NCI-H1436 (cell line): ENCODE results near the gene PLBD2.
A peak's percentile ranks its signal among the peaks of the same experiment; 100 is the strongest.

Experiments
- DNase-seq: peaks from one replicate; lab custom pipeline; 2025; lab: John Stamatoyannopoulos, UW

Gene PLBD2

DNA sequence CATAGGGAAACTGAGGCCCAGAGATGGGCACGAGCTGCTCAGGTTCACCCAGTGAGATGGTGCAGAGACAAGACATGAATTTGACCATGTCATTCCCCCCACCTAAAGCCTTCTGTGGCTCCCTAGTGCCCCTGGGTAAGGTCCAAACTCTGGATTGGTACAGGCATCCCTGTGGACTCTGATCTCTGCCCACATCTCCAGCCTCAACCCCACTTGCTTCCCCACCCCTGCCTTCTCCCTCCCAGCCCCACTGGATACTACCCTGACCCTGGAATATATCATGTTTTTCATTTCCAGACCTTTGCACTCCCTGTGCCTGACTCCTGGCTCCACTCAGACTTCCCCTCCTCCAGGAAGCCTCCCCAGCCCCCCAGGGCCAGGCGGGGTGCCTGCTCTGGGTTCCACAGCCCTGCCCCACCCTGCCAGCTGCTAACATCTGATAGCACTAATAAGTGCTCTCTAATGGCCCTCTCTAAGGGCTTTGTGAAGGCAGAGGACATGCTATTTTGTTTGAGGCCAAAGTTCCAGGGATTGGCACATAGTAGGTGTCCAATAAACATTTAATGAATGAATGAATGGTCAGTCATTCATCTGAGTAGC, 62.7 kb downstream of the PLBD2 start:
- no peak for DNase-seq

DNA sequence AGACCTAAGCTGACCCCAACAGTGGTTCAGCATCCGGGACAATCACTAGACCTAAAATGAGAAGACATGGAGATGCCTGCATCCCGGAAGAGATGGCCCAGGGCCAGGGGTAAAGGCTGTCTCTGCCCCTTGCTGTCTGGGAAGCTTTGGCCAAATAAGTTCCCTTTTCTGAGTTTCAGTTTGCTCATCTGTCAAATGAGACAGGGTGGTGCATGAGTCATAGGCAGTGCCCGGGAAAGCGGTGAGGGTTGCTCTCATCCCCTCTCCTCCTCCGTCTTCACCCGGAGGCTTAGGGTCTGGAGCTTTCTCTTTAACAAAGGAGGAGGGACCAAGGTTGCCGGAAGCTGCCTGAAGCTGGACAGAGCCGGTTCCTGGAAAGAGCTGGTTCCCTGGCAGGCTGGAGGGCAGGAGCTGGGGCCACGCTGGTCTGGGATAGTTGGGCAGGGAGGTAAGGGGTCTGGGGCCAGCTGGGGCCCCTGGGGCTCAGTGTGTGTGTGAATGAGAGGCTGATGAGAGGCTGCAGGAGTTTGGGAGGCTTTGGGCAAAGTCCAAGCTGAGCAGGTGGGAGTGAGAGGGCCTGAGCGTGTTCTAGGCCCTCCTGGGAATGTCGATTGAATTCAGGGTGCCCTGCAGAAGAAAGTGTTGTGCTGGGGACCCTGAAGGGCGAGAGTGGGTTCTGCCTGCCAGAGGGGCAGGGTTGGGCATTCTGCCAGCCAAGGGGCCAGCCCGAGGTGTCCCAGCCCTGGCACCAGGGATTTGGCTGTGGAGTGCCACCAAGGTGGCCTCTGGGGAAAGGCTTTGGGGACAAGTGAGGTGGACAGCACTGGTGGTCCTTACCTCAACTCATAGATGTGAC, 63.9 kb downstream of the PLBD2 start, which contains the start of gene SDSL:
Gene SDSL (plus strand): TSS at position 351 of the 856 bp plus-strand sequence. CDS start 5,603 bp downstream, outside the sequence.
- peak; percentile 24 for DNase-seq

DNA sequence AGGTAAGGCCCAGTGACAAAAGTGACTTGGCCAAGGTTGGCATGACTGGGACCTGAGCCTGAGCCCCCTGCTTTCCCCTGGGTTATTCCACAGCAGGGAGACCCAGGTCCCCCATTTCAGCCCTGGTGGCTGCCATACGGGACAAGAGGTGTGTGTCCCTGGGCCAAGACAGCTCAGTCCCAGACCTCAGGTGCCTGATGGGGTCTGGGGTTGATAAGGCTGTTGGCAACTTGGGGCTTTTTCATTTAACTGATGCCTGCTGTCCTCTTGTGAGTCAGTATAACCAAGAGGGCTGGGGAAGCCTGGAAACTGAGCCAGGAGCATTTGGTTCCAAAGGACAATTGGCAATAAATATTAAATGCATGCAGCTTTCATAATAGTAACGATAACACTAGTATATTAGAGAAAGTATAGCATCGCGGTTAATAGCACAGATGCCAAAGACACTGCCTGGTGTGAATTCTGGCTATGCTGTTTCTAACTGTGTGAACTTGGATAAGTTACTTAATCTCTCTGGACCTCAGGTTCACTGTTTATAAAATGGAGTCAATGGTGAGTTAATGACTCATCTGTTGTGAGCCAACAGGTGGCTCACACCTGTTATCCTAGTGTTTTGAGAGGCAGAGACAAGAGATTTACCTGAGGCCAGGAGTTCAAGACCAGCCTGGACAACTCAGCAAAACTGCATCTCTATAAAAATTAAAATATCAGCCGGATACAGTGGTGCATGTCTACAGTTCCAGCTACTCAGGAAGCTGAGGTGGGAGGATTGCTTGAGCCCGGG, 64.7 kb downstream of the PLBD2 start:
- no peak for DNase-seq

DNA sequence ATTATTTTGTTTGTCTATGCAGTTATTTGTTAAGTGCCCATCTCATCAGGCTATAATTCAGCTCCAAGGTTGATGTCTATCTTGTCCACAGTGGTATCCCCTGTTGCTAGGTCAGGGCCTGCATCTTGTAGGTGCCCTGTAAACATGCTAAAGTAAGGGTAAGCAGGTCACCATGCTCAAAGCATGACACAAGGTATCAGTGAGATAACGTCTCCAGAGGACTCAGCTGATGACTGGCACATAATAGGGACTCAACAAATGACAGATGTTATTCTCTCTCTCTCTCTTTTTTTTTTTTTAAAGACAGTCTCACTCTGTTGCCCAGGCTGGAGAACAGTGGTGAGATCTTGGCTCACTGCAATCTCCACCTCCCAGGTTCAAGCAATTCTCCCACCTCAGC, 66.1 kb downstream of the PLBD2 start:
- DNase-seq, result no peak

DNA sequence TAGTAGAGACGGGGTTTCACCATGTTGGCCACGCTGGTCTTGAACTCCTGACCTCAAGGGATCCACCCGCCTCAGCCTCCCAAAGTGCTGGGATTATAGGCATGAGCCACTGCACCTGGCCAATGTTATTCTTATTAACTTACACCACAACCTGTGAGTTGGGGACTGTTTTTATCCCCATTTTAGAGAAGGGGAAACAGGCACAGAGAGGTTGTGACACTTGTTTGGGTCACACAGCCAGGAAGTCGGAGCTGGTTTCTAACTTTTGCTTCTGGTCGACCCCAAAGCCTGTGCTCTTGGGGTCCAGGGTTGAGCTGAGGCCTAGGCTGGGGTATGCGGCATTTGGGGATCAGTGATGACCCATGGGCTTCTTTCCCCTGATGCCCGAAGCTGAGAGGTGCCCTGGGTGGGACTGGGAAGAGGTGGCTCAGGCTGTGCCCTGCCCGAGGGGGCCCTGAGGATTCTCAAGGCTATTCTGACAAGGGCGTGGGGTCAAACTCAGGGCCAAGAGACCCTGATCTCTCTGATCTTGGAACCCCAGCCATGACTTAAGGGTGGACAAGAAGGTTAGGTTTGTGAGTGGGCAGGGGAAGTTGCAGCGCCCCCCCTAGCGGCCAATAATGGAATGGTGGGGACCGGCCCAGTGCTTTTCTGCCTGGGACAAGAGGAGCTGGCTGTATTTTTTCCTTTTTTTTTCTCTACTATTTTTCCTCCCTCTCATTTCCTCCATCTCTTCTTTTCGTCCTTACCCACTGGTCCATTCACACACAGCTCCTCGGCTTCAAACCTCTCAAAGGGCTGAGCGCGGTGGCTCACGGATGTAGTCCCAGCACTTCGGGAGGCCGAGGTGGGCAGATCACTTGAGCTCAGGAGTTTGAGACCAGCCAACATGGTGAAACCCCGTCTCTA, 66.8 kb downstream of the PLBD2 start:
- DNase-seq, result peak; percentile 7

DNA sequence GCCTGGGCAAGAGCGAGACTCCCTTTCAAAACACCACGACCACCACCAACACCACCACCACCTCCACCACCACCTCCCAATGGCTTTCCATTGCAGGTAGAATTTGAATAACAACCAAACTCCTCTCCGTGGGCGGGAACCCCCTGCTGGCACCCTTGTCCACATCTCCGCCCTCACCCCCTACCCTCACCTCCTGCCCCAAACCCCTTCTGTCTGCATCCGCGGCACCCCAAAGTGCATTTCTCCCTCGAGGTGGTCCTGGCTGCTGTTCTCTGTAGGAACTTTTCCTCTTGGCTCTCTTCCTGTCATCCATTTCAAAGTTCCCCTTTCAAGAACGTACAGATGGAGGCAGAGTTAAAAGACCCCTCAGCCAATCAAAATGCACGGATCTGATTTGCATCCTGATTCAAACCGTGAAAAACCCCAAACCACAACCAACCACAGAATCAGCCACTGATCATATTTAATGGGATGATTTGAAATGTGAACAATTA, 67.6 kb downstream of the PLBD2 start:
- no peak for DNase-seq

DNA sequence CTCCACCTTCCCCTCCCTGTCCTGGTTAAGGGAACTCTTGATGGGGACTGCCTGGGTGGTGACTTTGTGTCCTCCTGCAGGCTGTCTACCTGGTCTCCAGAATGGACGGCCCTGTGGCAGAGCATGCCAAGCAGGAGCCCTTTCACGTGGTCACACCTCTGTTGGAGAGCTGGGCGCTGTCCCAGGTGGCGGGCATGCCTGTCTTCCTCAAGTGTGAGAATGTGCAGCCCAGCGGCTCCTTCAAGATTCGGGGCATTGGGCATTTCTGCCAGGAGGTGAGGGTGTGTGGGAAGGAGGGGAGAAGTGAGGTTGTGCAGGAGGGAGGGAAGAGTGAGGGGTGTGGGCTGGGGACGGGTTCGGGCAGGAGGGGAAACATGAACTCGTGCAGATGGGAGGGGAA, 69.5 kb downstream of the PLBD2 start:
- no peak for DNase-seq

DNA sequence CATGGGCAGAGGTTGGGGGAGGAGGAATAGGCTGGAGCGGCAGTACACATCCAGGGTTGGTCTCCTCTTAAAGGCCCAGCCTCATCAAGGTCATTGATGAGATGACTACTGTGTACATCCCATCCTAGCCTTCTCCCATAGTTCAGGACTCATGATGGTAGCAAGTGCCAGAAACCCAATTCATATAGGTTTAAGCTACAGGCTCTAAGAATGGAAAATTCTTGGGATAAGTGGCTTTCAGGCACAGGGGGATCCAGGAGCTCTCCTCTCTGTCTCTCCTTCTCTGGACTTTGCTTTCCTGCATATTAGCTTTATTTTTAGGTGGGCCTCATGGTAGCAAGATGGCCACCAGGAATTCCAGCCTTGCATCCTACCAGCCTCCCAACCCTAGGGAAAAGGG, 70.1 kb downstream of the PLBD2 start:
- DNase-seq, result no peak

DNA sequence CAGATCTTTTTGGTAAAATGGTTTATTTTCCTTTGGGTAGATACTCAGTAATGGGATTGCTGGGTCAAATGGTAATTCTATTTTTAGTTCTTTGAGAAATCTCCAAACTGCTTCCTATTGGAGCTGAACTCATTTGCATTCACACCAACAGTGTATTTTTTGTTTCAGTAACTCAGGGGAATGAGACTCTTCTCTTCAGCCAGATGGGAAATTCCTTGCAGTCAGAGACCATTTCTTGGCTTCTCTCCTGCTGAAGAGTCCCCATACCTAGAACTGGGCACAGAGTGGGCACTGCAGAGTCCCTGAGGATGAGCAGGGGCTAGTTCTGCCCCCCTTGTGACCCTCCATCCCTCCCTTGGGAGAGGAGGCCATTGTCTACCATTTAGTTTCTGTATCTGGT, 74.6 kb downstream of the PLBD2 start:
- DNase-seq, result no peak

DNA sequence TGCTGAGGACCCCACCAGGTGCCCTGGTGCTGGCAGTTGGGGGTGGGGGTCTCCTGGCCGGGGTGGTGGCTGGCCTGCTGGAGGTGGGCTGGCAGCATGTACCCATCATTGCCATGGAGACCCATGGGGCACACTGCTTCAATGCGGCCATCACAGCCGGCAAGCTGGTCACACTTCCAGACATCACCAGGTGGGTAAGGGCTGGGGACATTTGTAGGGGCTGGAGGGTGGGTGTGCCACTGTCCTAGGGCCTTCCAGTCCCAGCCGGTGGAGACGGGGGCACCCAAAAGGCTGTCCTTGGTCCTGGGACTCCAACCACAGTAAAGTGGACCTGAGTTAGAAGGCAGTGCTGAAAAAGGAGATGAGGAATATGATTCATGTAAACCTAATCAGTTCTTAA, 77.0 kb downstream of the PLBD2 start:
- DNase-seq, result no peak

DNA sequence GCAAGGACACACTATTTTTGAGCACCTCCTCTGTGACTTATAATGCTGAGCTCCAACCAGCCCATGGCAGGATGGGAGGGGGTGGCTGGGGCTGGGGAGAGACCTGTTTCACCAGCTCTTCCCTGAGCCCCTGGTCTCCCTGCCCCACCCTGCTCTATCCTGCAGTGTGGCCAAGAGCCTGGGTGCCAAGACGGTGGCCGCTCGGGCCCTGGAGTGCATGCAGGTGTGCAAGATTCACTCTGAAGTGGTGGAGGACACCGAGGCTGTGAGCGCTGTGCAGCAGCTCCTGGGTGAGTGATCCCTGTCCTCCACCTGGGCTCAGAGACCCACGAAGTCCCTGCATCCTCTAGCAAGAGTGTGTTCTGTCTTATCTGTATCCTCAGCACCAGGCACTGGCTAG, 78.2 kb downstream of the PLBD2 start:
- no peak for DNase-seq

DNA sequence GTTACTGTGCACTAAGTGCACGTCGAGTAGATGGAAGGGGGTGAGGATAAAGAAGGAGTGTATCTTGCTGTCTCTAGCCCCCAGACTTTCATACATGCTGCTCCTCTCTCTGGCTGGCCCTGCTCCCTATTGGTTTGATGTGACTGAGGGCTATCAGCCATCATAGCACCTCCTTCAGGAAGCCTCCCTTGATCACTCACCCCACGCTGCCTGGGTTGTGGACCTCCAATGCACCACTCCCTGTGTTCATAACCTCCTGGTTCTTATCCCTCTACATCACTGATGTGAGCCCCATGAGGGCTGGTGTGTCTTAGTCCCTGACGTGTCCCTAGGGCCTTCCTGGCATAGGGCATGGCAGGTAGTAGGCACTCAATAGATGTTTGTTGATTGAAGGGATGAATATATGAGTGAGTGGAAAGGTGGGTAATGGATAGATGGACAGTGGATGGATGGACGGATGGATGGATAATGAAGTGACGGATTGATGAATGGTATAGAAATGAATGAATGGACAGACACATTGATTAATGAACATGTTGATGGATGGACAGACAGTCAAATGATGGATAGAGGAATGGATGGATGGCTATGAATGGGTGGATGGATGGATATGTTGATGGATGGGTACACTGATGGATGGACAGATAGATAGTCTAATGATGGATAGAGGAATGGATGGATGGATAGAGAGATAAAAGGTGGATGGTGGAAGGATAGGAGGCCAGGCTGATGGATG, 78.8 kb downstream of the PLBD2 start:
- DNase-seq, result no peak

DNA sequence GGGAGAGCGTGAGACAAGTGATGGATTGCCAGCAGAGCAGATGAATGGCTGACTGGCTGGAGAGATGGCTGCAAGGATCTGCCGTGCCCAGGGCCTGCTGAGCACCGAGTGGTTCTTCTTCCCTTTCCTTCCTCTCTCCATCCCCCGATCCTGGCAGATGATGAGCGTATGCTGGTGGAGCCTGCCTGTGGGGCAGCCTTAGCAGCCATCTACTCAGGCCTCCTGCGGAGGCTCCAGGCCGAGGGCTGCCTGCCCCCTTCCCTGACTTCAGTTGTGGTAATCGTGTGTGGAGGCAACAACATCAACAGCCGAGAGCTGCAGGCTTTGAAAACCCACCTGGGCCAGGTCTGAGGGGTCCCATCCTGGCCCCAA, 79.3 kb downstream of the PLBD2 start:
- DNase-seq, result no peak

DNA sequence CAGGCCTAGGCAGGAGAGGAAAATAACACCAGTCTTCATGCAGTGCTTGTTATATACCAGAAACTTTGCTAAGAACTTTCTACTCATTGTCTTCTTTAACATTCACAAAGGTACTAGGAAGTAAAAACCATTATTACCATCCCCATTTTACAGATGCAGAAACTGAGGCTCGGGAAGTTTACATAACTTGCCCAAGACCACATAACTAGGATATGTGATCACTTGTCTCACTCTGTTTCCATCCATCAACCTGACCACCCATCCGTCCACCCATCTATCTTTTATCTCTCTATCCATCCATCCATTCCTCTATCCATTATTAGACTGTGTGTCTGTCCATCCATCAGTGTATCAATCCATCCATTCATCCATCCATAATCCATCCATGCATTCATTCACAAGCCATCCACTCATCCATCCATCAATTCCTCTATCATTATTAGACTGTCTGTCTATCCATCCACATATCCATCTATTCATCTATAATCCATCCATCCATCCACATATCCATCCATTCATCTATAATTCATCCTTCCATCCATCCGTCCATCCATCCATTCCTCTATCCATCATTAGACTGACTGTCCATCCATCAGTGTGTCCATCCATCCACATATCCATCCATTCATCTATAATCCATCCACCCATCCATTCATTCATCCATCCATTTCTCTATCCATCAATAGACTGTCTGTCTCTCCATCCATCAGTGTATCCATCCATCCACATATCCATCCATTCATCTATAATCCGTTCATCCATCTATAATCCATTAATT, 80.3 kb downstream of the PLBD2 start:
- no peak for DNase-seq

DNA sequence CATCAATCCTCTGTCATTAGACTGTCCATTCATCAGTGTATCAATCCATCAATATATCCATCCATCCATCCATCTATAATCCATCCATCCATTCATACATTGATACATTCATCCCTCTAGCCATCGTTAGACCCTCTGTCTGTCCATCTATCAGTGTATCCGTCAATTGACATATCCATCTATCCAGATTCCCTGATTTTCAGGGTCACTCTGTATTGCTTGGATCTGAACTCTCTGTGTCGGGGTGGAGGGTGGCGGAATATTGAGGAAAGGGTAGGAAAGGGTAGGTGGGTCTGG, 80.9 kb downstream of the PLBD2 start:
- no peak for DNase-seq

DNA sequence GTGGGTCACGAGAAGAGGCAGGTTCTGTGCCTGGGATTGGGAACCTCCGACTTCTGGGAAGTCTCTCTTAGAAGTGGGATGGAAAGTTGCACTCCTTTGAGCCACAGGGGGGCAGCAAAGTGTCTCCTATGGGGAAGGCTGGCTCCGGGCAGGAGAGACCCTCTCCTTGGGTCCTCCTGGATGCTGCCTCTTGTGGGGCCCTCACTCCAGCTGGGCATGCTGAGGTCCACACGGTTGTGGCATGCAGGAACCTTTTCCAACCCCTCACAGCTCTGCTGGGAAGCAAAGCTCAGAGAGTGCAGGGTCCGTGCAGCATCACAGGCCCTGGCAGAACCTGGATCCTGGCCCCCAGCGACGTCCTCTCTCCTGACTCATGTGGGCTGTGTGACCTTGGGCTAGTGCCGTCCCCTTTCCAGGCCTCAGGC, 81.2 kb downstream of the PLBD2 start:
- DNase-seq, result peak; percentile 49

DNA sequence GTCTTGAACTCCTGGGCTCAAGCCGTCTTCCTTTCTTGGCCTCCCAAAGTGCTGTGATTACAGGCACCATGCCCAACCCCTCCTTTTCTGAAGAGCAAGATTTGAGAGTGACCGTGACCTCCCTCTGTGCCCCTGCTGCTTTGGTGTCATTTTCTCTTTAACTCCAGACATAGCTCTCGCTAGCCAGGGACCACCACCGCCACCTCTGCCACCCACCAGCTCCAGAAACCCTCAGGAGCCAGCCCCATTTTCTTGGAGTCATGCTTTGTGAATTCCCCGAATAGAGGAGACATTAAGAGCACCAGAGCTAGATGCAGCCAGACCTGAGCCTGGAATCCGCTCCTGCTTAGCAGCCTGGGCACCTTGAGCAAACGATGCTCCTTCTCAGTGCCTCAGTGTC, 81.9 kb downstream of the PLBD2 start:
- no peak for DNase-seq
